HL-60 (cell line): Measurements from ENCODE around the gene COG4.

Experiments used
- CTCF ChIP-seq: IDR thresholded peaks from one replicate; pipeline ENCODE4 v1.5.1; 2011; ENCODE audit warnings: low read length, control low read depth, inconsistent platforms; ENCODE audit not compliant: insufficient read depth
- GABPA ChIP-seq: IDR thresholded peaks from 2 replicates; pipeline ENCODE4 v1.6.1; 2012; ENCODE audit warnings: low read depth
- POLR2AphosphoS5 ChIP-seq: IDR thresholded peaks from 2 replicates; pipeline ENCODE4 v1.6.1; 2012; ENCODE audit warnings: low read depth
- REST ChIP-seq: IDR thresholded peaks from 2 replicates; pipeline ENCODE4 v1.6.1; 2012; ENCODE audit warnings: low read depth; ENCODE audit not compliant: insufficient replicate concordance
- SPI1 ChIP-seq: IDR thresholded peaks from 2 replicates; pipeline ENCODE4 v1.6.1; 2012; ENCODE audit warnings: low read depth, mild to moderate bottlenecking, borderline replicate concordance

GRCh38 chr16:70453892-70454221 lies 69.5 kb downstream of the COG4 start:
- TF ChIP-seq CTCF (no peak), REST (no peak), POLR2AphosphoS5 (no peak), SPI1 (no peak), GABPA (no peak)
